A172 (cell line): Measurements from ENCODE around the gene RBFA. TPM values are rescaled to one million over a fixed set of nuclear protein-coding genes. Genes with fewer than 3 reads are reported as not detected.

Source experiments
- DNase-seq: peaks from one replicate; pipeline ENCODE4 v3.0.0-alpha.2; 2015; ENCODE audit warnings: low spot score
- total RNA-seq: library from RNA; depleted of rRNA; stranded (reverse); fragments of >200 nt; shearing (Covaris generic); gene quantifications from 2 replicates; pipeline ENCODE4 v1.2.3, GENCODE V29; 2014; rRNA removed

Gene RBFA
- total RNA-seq, 1 experiment from 2014 or later = 23.8 TPM

DNA sequence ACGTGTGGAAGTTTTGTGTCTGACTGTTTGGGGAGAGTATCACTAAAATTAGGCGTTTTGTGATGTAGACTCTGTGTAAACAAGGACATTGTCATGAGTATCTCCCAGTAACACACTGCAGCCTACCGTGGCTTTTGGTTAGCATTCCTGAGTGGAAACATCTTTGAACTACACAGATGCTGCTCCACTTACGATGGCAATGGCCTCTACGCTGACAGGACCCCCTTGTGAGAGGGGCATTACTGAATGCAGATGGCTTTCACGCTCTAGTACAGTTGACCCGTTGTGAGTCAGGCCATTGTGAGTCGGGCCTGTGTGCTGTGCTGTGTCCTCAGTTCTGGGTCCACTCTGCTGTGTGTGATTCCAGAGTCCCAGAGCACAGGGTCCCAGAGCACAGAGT lies 40.5 kb downstream of the RBFA start:
- no peak for DNase-seq

- DNase-seq = no peak
These were observed 41.7 kb downstream of the RBFA start for GRCh38 chr18:80075940-80076339.

GRCh38 chr18:80076379-80076778 lies 42.1 kb downstream of the RBFA start:
- no peak for DNase-seq

DNA sequence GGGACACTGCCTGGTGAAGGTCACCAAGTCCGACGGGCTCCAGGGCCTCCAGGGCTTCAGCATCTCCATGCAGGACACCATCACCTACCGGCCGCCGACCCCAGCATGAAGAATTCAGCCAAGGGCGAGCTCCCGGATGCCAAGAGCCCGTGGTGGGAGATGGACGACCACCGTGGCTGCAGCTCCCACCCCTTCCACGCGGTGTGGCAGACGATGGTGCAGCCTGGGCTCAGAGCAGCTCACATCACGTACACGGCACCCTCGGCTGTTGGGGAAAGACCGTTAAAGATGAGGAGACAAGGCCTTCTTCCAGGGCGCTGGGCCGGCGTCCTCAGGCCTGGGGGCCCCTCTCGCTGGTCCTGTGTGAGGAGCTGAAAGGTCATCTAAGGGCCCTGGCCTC lies 43.6 kb downstream of the RBFA start:
- no peak for DNase-seq

Other genes starting within 250 kb of the RBFA start
- gene KCNG2, start 236.5 kb upstream of the RBFA start, total RNA-seq = not detected in 2 replicates
- gene SLC66A2, start 82.8 kb upstream of the RBFA start, total RNA-seq = 22.8 and 26.2 TPM in 2 replicates
- 5.8 and 14.2 TPM in 2 replicates for gene HSBP1L1, start 69.8 kb upstream of the RBFA start, total RNA-seq
- 67.4 and 86.6 TPM in 2 replicates for gene TXNL4A, start 45.9 kb upstream of the RBFA start, total RNA-seq
- 17.9 and 18.6 TPM in 2 replicates for gene ADNP2, start 74.8 kb downstream of the RBFA start, total RNA-seq
- 4.8 and 8.8 TPM in 2 replicates for gene PARD6G, start 213.1 kb downstream of the RBFA start, total RNA-seq